Right renal pelvis (tissue), 4 donors: ENCODE data around the gene NAA38. TPM values are rescaled to one million over a fixed set of nuclear protein-coding genes. Genes with fewer than 3 reads are reported as not detected.
"Not testable (repeated sequence)": the region's sequence is repeated elsewhere in the genome, so short reads cannot be mapped to it uniquely, and the experiment has no call there.

Source experiments
- DNase-seq, 4 donors: peaks; one replicate each; pipeline ENCODE4 v3.0.0-alpha.2; 2013; ENCODE audit warnings: low read depth in 4 of 4, low spot score in 3 of 4, missing footprints in 1 of 4
- polyA plus RNA-seq, 4 donors: library from polyadenylated mRNA; unstranded; fragments of 120-200 nt; gene quantifications; one replicate each; pipeline ENCODE4 v1.2.1, GENCODE V29; 2013; ENCODE audit not compliant: insufficient read length in 4 of 4

The NAA38 gene
- polyA plus RNA-seq, 4 donors, result 74.9 to 109 (median 81.6) TPM

DNA sequence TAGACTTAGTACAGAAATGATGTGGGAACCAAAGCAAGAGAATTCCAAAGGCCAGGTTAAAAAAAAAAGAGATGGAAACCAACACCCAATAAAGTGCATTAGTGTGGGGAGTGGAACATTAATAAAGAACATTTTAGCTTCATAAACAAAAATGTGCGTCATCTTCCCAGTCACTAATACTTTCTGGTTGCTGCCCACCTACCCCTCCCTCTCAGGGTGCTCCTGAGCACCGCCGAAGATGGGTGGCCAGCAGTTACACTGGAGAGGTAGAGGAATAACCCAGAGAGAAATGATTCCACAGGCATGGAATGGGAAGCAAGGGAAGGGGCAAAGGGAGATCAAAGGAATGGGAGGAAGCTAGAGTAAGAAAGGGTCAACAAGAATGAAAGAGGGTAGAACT, 25.3 kb upstream of the NAA38 start:
- DNase-seq, result no peak

DNA sequence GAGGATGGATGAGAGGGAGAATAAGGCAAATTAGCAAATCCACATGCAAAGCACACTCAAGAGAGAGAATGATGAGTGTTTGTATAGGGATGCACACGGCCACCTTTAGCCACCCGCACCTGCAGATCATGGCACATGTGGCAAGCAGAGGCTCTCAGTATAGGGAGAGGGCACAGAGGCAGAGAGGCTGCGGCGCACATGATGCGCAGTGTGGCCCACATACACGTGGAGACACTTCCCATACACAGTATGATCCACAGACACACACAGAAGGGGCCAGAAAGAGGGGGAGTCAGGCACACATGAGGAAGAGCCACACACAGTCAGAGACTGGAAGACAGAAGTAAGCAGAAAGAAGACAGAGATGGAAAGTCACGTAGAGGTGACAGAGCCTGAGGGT, 24.7 kb upstream of the NAA38 start:
- DNase-seq, result no peak

GRCh38 chr17:7881276-7882054, 24.1 kb upstream of the NAA38 start:
- DNase-seq, result no peak

DNA sequence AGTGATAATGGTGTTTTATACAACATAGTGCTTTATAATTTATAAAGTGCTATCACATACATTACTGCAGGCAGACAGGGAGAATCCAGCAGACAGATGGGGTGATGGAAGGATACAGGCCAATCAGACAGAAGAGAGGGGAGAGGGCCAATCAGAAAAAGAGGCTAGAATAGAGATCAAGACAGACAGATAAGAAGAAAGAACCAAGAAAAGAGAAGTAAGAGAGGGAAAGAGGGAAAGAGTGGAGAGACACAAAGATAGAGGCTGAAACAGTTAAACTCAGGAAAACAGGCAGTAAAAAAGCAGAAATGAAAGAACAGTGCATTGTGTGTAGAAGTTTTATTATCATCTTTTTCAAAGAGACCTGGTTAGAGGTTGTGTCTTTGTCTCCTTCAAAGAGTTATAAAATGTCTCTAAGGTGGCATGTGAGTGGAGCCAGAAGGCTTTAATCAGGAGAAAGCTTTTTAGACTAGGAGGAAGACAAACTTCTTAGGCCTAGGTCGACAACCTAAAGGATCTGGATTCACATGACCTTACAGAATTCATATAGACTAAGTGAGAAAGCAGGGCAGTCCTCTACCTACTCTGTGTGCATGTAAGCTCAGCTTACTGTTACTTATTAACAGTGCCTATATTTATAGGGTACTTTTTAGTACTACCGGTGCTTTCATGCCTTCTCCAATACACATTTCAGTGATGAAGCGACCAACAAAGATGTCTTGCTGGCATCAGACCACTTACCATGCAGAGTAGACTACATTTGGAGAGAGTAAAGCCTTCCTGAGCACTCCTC, 22.9 kb upstream of the NAA38 start:
- DNase-seq, result no peak

GRCh38 chr17:7878234-7878633, 20.9 kb upstream of the NAA38 start:
- DNase-seq, result no peak

GRCh38 chr17:7875804-7876370, 18.5 kb upstream of the NAA38 start:
- no peak for DNase-seq

GRCh38 chr17:7873051-7873450, 15.7 kb upstream of the NAA38 start:
- no peak for DNase-seq

- DNase-seq, result no peak
Observed at GRCh38 chr17:7867881-7868329, 10.5 kb upstream of the NAA38 start.

DNA sequence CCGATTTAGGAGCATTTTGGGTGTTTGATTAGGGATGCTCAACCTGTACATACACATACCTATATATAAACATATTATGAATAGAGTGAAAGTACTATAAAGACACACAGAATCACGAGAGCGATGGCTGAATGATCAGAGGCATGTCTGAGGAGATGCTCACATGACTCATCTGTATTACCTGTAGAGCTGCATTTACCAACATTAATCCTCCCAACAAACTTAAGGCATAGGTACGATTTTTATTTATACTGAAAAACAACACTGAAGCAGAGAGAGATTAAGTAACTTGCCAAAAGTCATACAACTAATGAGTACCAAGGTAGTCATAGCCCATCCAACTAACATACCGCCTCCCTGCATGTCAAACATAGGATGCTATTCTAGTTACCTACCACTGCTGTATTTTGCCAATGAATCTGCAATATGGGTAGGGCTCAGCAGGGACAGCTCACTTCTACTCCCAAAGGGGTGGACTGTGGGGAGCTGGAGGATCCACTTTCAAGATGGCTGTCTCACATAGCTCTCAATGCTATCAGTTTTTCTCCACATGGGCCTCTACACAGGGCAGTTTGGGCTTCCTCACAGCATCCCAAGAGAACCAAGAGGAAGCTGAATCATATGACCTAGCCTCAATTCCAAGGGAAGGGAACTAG, 7.8 kb upstream of the NAA38 start:
- no peak for DNase-seq

DNA sequence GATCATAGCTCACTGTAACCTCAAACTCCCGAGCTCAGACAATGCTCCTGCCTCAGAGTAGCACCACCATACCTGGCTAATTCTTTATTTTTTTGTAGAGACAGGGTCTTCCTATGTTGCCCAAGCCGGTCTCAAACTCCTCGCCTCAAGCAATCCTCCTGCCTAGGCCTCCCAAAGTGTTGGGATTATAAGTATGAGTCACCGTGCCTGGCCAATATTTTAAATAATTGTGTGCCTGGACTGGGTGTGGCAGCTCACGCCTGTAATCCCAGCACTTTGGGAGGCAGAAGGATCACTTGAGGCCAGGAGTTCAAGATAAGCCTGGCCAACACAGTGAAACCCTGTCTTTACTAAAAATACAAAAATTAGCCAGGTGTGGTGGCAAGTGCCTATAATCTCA, 7.0 kb upstream of the NAA38 start:
- not testable (repeated sequence) for DNase-seq

- DNase-seq, result no peak
Observed at GRCh38 chr17:7862692-7863437, 5.5 kb upstream of the NAA38 start.

DNA sequence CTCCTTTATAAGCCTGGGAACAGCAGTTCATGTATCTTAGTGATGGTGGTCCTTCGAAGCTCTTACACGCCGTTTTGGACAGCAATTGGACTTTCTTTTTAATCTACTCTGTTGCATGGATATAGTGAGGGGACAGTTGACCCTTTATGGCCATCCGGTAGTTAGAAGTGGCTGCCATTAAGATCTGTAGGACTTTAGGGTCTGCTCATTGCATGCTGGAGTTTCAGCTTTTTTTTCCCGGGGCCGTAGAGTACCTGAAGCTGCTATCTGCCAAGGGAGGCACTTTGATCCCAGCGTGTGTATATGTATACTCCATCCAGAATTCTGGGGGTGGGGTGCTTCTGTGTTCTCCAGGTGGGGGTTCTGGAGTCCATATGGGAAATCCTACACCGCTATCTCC, 1.7 kb upstream of the NAA38 start:
- DNase-seq, result no peak

GRCh38 chr17:7858522-7858810, 1.1 kb upstream of the NAA38 start:
- DNase-seq, result no peak

DNA sequence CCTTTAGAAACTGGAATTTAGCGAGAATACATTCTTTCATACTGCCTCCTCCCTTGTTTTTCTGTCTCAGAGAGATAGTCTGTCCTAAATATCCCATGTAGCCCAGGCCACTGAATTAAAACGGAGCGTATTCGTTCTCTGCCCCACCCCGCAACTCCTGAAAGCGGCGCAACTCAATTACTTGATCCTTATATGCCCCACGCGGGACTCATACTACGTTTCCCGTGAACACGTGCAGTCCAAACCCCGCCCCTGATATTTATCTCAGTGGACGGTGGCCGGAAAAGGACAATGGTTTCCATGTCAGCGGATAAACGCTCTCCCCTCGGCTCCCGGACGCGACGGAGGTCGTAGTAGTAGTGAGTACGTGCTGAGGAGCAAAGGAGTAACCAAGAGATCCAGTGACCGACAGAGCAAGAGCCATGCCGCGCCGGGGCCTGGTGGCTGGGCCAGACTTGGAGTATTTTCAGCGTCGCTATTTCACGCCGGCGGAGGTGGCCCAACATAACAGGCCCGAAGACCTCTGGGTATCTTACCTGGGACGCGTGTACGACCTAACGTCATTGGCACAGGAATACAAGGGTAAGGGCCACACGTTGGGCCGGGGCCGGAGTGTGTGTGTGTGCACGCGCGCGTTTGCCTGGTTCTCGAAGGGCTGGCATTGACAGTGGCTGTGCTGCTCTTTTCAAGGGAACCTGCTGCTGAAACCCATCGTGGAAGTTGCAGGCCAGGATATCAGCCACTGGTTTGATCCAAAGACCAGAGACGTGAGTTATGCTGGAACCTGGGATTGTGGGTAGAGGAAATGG, 558 bp upstream of the NAA38 start, which contains the start of gene CYB5D1:
Gene CYB5D1 (plus strand): TSS at position 291 of the 809 bp plus-strand sequence. CDS start 132 bp downstream, at position 423.
- peak; percentile 86 to 93 (median 88) for DNase-seq

DNA sequence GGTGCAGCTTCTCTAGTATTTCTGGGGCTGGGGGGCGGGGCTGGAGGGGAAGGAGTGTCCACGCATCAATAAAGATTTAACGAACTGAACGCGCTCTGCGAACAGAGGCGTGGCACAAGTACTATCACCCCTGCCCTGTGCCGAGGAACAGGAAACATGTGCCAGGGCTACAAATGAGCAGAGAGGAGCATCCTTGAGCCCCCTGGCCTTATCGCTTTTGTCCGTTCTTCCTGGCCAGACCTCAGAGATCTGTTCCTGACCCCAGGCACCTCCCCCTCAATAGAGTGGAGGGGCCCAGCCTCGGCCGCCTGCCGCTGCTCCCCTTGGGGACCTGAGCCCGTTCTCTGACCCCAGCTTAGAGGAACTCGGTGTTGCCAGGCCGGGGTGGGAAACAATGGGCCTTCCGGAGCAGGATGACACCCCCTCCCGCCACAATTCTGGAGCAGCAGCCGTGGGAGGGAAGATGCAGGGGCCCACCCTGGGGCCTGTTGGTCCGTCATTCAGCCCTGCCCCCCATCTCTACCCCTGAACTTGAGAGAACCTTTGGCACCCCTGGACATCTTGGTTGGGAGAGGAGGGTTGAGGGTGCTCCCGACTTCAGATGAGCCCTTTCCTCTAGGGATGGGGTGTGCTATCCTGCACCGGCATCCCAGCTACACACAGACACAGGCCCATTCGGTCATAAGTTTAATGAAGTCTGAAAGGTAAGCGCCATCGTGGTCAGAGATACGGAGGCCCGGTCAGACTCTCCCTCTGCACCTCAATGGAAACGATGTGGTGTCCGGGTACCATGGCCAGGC, 1.1 kb downstream of the NAA38 start:
- DNase-seq, result no peak

DNA sequence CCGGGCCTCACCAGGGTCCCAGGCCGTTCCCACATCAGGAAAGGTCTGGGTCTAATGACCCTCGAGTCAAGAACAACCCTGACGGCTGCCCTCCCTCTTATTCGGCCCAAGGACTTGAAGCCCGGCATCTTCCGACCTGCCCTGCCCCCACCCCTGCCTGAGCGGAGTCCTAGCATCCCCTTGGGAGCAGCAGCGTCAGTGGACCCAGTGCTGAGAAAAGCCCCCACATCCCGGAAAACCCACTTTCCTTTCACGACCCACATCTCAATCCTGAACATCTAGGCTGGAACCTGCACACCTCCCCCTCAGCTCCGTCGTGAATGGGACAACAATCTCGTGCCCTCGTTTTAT, 1.7 kb downstream of the NAA38 start:
- no peak for DNase-seq

DNA sequence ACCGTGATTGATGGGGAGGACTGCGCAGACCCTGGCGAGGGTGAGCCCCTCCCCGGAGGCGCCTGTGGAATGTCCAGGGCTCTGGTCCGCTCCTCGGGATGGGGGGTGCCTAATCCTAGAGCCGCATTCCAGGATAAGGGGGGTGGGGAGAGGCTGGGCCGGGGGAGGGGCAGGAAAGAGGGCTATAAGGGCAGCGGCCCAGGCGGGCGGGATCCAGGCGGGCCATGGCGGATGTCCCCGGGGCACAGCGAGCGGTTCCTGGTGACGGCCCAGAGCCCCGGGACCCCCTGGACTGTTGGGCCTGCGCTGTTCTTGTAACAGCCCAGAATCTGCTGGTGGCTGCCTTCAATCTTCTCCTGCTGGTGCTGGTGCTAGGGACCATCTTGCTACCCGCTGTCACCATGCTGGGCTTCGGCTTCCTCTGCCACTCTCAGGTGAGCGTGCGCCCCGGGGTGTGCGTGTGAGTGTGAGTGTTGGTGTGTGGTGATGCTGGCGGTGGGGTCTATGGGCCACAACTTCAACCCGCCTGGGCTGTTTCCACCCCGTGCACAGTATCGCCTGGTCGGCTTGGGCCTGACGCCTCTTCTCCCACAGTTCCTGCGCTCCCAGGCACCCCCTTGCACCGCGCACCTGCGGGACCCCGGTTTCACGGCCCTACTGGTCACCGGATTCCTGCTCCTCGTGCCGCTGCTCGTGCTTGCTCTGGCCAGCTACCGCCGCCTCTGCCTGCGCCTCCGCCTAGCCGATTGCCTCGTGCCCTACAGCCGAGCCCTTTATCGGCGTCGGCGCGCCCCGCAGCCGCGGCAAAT, 2.3 kb downstream of the NAA38 start, which contains the start of gene TMEM88:
Gene TMEM88 (plus strand): TSS at position 216 of the 809 bp plus-strand sequence. CDS start 9 bp downstream, at position 225.
- DNase-seq, result no peak
